Breast epithelium (tissue), 3 donors: ENCODE results near the gene NFASC.

Experiments used
- CTCF ChIP-seq, 3 donors: fragments of 450-650 bp; IDR thresholded peaks; one replicate each; pipeline ENCODE4 v1.5.1; 2016 to 2017; ENCODE audit warnings: antibody characterized with exemption in 3 of 3, mild to moderate bottlenecking in 3 of 3, moderate library complexity in 3 of 3
- POLR2AphosphoS5 ChIP-seq, 3 donors: sonication (generic); formaldehyde crosslinking; IDR thresholded peaks; one replicate each; pipeline ENCODE4 v1.6.1; 2017; ENCODE audit warnings: antibody characterized with exemption in 3 of 3

GRCh38 chr1:204971517-204972336 lies 101.1 kb downstream of the NFASC start:
- no peak for TF ChIP-seq CTCF (IDR thresholded peaks at IDR 0.05)
- no peak for TF ChIP-seq POLR2AphosphoS5 (IDR thresholded peaks at IDR 0.05)
